HG03280 (cell line): ENCODE data around the gene GOLGA8B.
A peak's percentile ranks its signal among the peaks of the same experiment; 100 is the strongest.
"Not testable (repeated sequence)": the region's sequence is repeated elsewhere in the genome, so short reads cannot be mapped to it uniquely, and the experiment has no call there.

Source experiments
- ATAC-seq: cut with Tn5 transposase; IDR thresholded peaks from one replicate; pipeline ENCODE4 v1.9.1; 2021; ENCODE audit warnings: mild to moderate bottlenecking, moderate library complexity; ENCODE audit not compliant: unreplicated experiment

GOLGA8B gene

DNA sequence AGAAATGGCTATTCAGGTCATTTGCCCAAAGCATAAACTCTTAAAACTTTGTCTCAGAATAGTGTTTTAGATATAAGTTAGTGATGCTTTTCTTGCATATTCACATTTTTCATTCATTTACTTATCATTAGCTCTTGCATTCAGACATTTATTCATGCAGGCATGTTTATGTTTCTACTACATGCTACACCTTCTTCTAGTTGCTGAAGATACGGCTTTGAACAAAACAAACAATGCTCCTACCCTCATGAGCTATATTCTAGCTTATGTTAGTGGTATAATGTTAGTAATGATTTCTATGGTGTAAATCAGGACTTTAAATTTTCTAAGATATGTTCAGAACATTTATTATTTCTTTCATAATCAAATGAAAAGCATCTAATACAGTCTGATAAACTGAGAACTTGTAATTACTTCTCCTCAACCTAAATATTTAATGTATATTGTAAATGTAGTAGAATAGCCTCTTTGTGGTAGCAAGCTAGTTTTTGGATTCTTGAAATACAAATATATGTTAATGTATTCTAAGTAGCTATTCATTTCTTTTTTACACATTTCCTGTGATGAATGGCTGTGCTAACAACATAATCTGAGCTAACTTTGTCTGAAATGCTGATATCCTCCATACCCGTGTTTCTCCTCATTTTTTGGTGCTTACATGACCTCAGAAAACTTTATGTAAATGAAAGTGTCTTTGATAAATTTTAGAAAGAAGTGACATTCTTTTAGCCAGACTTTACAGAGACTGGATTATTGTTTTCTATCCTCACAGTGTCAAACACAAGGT, 15.5 kb upstream of the GOLGA8B start:
- ATAC-seq = no peak

DNA sequence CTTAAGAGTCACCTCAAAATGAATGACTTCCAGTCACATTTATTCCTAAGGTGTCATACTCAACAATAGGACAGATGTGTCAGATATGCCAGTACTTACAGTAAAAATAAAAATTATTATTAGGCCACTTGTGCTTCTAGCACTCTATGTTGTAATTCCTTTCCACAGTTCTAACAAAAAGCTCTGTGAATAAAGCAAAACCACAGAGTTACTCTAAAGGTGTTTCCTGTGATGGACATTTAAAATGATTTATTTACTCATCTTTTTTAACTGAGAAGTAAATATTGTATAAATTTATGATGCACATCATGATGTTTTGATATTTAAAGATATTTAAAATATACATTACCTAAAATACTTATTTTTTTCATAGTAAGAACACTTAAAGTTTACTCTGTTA, 13.9 kb upstream of the GOLGA8B start:
- ATAC-seq = no peak

DNA sequence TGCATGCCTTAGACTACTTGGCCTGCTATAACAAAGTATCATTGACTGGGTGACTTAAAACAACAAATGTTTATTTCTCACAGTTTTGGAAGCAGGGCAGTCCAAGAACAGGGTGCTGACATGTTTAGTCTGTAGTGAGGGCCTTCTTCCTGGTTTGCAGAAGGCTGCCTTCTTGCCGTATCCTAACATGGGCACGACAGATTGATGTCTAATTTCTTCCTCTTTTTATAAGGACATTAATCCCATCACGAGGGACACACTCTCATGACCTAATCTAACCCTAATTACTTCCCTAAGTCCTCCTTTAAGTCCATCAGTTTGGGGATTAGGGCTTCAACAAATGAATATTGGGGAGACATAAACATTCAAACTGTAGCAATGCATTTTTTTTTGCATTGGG, 10.9 kb upstream of the GOLGA8B start:
- no peak for ATAC-seq

- no peak for ATAC-seq
These were observed 7.9 kb upstream of the GOLGA8B start for GRCh38 chr15:34591306-34591705.

GRCh38 chr15:34588046-34588674, 4.7 kb upstream of the GOLGA8B start:
- ATAC-seq = peak; percentile 44

- ATAC-seq = not testable (repeated sequence)
These were observed 2.5 kb upstream of the GOLGA8B start for GRCh38 chr15:34585966-34586365.

DNA sequence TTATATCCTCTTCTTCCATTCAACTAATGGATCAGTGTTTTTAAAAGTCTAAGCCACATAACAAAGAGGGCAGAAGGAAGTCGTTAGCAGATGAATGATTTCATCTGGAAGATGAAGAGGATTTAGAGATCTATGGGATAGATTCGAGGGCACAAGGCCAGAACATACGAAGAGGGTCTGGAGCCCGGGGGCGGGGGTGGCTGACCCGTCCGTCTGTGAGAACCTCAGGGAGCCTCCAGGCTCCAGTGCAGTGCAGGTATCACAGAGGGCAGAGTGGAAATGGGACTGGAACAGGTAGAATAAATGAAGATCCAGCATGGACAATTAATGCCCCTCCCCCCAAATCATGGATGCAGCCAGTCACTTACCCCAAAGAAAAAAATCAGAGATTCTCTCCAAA, 1.5 kb upstream of the GOLGA8B start:
- no peak for ATAC-seq

- ATAC-seq = no peak
These were observed 848 bp upstream of the GOLGA8B start for GRCh38 chr15:34584330-34584668.

DNA sequence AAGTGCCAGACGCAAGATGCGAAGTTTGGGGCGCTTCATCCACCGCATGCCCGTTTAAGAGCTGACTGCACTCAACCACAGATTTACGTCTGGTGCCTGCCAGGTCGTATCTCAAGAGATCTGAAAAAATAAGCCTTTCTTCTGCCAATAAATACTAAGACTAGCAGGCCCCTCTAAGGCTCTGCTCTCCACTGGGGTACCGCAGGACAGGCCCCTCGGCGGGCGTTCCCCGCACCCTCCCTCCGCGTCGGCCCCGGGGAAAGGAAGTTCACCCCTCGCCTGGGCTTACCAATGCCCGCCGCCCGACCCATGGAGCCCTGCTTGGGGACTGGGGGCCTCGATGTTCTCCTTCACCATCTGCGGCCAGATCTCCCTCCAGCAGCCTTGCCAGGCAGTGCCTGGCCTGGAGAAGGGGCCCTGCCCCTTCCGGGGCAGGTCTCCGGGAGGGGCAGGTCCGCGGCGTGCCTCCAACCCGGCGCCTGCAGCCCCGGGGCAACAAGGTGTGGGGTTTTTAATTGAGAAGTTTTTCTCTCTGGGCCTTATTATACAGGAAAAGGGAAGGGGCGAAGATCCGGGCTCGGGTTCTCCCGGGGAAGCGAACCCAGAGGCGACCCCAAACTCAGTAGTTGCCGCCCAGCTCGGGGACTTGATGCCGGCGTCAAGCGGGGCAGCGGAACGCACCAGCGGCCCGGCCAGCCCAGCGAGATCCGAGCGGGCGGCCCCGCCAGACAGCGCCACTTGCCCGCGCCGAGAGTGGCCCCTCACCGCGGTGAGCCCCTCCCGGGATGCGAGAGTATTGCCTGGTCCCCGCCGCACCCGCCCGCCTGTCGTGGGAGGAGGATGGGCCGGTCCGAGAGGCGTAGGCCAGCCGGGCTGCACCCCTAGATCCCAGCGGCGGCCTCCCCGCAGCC, 735 bp downstream of the GOLGA8B start:
- ATAC-seq = peak; percentile 45

- not testable (repeated sequence) for ATAC-seq
These were observed 1.6 kb downstream of the GOLGA8B start for GRCh38 chr15:34581687-34582460.

DNA sequence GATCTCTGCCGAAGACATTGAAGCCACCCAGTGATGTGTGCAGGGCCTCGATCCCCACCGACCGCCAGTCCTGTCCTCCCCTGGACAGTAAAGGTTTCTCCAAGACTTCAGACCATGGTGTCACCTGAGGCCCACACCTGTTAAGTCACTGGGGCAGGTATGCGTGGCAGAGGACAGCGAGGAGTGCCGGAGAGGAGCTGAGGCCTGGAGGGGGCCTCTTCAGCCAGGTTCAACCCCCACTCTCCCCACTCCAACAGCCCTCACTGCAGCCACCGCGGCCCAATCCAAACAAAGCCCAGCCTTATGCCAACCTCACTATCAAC, 2.4 kb downstream of the GOLGA8B start:
- ATAC-seq = no peak

DNA sequence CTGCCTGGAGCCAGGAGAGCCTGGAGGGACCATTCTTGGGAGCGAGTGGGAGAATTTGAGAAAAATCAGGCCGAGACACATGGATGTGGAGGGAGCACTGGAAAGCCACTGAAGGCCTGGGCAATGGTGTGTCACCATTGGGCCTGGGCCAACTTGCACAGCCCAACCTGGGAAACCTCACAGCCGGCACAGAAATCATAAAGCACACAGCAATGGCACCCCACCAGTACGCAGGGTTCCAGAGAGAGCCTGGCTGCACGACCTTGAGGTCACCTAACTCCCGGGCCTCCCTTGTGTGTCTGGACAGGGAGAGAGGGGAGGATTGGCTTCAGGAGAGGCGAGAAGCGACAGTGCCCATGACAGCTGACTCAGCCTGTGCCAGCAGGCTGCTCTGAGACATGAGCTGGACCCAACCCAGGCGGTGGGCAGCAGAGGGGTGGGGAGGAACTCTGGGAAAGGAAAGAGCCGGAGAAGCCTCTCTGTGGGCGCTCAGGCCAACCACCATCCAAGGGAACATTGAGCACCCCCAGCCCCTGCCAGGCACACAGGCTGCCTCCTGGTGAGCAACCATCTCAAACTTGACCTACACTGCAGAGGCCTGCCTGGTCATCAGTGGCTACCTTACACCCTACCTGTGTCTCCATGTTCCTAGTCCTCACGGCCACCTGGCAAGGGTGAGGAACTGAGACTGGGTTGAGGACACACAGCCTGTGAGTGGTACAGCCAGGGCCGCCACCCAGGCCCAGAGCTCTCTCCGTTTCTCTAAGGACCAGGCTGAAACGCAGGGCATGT, 3.0 kb downstream of the GOLGA8B start:
- ATAC-seq = not testable (repeated sequence)

DNA sequence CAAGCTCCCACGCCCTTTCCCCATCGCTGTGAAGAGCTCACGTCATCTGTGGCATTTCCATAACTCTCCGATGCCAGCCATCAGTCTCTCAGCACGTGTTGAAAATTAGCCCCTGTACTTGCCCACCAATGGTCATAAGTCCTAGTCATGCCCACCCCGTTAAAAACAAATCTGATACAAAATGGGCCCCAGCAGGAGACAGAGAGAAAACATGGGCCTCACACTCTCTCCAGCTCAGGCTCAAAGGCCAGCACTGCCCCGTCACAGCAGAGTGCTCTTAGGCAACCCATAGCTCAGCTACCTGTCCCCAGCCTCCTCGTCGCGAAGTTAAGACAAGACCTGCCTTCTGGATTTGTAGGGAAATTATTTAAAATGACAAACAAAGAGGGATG, 5.2 kb downstream of the GOLGA8B start:
- no peak for ATAC-seq

DNA sequence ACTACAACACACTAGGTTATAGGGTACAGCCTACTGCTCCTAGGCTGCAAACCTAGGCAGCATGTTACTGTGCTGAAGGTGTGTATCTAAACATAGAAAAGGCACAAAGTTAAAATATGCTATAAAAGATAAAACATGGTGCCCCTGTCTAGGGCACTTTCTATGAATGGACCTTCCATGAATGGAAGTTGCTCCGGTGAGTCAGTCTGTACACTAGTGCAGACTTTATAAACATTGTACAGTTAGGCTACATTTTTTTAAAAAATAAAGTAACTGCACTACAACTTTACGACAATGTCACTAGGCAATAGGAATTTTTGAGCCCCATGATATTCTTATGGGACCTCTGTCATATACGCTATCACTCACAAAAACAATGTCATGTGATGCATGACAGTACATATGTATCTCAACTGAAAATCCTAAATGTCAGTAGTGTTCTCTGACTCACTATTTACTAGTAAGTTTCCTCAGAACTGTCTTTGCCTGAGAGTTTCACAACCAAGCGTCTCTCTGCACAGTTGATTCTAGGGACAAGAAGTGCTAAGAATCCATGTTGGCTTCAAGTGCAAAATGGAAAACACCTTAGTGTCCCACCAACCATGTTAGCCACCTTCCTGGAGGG, 5.7 kb downstream of the GOLGA8B start:
- ATAC-seq = not testable (repeated sequence)

GRCh38 chr15:34575035-34575434, 8.4 kb downstream of the GOLGA8B start:
- not testable (repeated sequence) for ATAC-seq

DNA sequence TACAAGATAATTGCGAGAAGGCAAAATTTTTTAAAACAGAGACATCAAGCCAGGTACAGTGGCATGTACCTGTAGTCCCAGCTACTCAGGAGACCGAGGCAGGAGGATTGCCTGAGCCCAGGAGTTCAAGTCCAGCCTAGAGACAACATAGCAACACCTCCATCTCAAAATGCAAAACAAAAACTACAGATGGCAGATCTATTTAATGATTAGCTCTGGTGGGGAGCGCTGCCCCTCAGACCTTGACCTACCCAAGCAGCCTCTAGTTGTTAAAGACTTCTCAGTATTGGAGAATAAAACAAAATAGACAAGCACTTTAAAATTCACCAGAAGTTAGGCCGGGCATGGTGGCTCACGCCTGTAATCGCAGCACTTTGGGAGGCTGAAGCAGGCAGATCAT, 10.5 kb downstream of the GOLGA8B start:
- ATAC-seq = not testable (repeated sequence)

- ATAC-seq = not testable (repeated sequence)
These were observed 11.3 kb downstream of the GOLGA8B start for GRCh38 chr15:34572019-34572641.

DNA sequence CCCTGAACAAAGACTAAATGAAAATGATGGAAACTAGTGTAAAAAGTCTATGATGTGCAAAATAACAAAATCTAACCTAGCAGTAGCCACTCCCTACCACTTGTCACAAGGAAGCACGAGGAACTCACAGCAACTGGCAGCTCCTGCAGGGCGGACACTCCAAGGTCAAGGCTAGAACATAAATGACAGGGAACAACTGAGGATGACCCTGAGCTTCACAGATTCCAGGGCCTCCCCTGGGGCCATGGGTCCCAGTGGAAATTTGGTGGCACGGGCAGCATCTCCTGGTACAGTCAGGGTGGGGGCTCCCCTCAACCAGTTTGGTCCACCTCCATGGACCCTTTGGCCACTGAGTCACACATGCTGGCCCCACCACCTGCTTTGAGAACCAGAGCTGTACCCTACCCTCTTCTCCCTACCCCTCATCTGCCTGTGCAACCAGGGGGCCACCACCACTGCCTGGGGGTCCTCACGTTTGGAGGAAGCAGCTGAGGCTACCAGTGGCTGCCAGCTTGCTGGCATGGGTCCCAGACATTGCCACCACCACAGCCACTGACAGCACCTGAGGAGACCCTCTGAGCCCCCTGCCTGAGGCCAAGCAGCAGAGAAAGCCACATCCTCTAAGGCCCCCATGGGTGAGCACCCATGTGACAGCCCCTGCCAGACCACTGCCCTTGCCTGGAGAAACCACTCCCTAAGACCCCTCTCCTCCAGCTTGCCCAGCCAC, 13.6 kb downstream of the GOLGA8B start:
- not testable (repeated sequence) for ATAC-seq

- ATAC-seq = not testable (repeated sequence)
These were observed 16.3 kb downstream of the GOLGA8B start for GRCh38 chr15:34567174-34567573.
